RWPE2 (cell line): ENCODE measurements around the gene KMT2C.

Source experiments
- ATAC-seq: fragments of 200-7000 bp; cut with Tn5 transposase; 3 replicates; pipeline ENCODE4 v1.9.1; 2021; ENCODE audit warnings: low read depth
- DNase-seq: peaks from one replicate; pipeline ENCODE4 v3.0.0-alpha.2; 2020; ENCODE audit warnings: low spot score
- H3K27ac ChIP-seq: fragments of 450-650 bp; 2 replicates; pipeline ENCODE4 v1.5.1; 2017; ENCODE audit warnings: mild to moderate bottlenecking; ENCODE audit not compliant: poor library complexity, severe bottlenecking
- H3K27me3 ChIP-seq: fragments of 250-450 bp; sonication (Bioruptor Pico); 2 replicates; pipeline ENCODE4 v1.5.1; 2021; ENCODE audit warnings: mild to moderate bottlenecking, moderate library complexity; ENCODE audit not compliant: insufficient read depth, poor library complexity, severe bottlenecking
- H3K36me3 ChIP-seq: fragments of 250-450 bp; sonication (Bioruptor Pico); 2 replicates; pipeline ENCODE4 v1.5.1; 2020; ENCODE audit warnings: low read depth, mild to moderate bottlenecking, moderate library complexity
- H3K4me1 ChIP-seq: fragments of 250-450 bp; sonication (Bioruptor Pico); 2 replicates; pipeline ENCODE4 v1.5.1; 2021; ENCODE audit warnings: mild to moderate bottlenecking, moderate library complexity; ENCODE audit not compliant: insufficient read depth, poor library complexity, severe bottlenecking
- H3K4me3 ChIP-seq: fragments of 250-450 bp; sonication (Bioruptor Pico); 2 replicates; pipeline ENCODE4 v1.5.1; 2021; ENCODE audit warnings: mild to moderate bottlenecking, moderate library complexity; ENCODE audit not compliant: severe bottlenecking
- H3K9me3 ChIP-seq: fragments of 250-450 bp; sonication (Bioruptor Pico); 2 replicates; pipeline ENCODE4 v1.5.1; 2021; ENCODE audit warnings: mild to moderate bottlenecking, moderate library complexity; ENCODE audit not compliant: severe bottlenecking
- CTCF ChIP-seq: fragments of 450-650 bp; IDR thresholded peaks from one replicate; pipeline ENCODE4 v1.5.1; 2017; ENCODE audit warnings: mild to moderate bottlenecking, moderate library complexity; ENCODE audit not compliant: poor library complexity, severe bottlenecking

The KMT2C gene

GRCh38 chr7:152129682-152130081 lies 306.1 kb downstream of the KMT2C start:
- H3K27me3 ChIP-seq, result no peaks in the 10 kb centered on the region
- DNase-seq (no peak), ATAC-seq (no peak)
- H3K4me1 ChIP-seq, result no peaks in the 10 kb centered on the region
- no peak overlapping the region for H3K4me3 ChIP-seq
- TF ChIP-seq CTCF, result no peak
- H3K36me3 ChIP-seq, result peaks cover 24% of the 10 kb centered on the region
- H3K9me3 ChIP-seq, result no peaks in the 10 kb centered on the region
- no peak overlapping the region for H3K27ac ChIP-seq

GRCh38 chr7:152128741-152129461 lies 306.9 kb downstream of the KMT2C start:
- H3K4me3 ChIP-seq, result no peak overlapping the region
- H3K9me3 ChIP-seq, result no peaks in the 10 kb centered on the region
- no peaks in the 10 kb centered on the region for H3K27me3 ChIP-seq
- H3K36me3 ChIP-seq, result peaks cover 30% of the 10 kb centered on the region
- no peak for DNase-seq
- ATAC-seq, result no peak
- no peak for TF ChIP-seq CTCF
- H3K4me1 ChIP-seq, result no peaks in the 10 kb centered on the region
- H3K27ac ChIP-seq, result no peak overlapping the region

- Histone ChIP-seq H3K27me3 (no peaks in the 10 kb centered on the region), H3K9me3 (no peaks in the 10 kb centered on the region), H3K4me3 (no peak overlapping the region), H3K4me1 (no peaks in the 10 kb centered on the region), H3K36me3 (peaks cover 35% of the 10 kb centered on the region), H3K27ac (no peak overlapping the region)
- DNase-seq, result no peak
- no peak for TF ChIP-seq CTCF
- ATAC-seq, result no peak
Measured at GRCh38 chr7:152128252-152128651, 307.6 kb downstream of the KMT2C start.

- Histone ChIP-seq H3K27me3 (no peaks in the 10 kb centered on the region), H3K9me3 (no peaks in the 10 kb centered on the region), H3K4me3 (no peak overlapping the region), H3K36me3 (peaks cover 45% of the 10 kb centered on the region), H3K27ac (no peak overlapping the region), H3K4me1 (no peaks in the 10 kb centered on the region)
- no peak for ATAC-seq
- no peak for DNase-seq
- TF ChIP-seq CTCF, result no peak
Measured at GRCh38 chr7:152127229-152127628, 308.6 kb downstream of the KMT2C start.

- no peak for ATAC-seq
Measured at GRCh38 chr7:152126741-152127140, 309.1 kb downstream of the KMT2C start.

More at GRCh38 chr7:152126741-152127140, 309.1 kb downstream of the KMT2C start:
- Histone ChIP-seq H3K27me3 (no peaks in the 10 kb centered on the region), H3K27ac (no peak overlapping the region), H3K36me3 (peaks cover 49% of the 10 kb centered on the region), H3K4me3 (no peak overlapping the region), H3K4me1 (no peaks in the 10 kb centered on the region), H3K9me3 (no peaks in the 10 kb centered on the region)
- no peak for TF ChIP-seq CTCF
- no peak for DNase-seq
